ENCODE measurements around the gene OR51D1. TPM values are rescaled to one million over a fixed set of nuclear protein-coding genes. Genes with fewer than 3 reads are reported as not detected.

Gene OR51D1
- not detected for polyA plus RNA-seq (ENCODE audit: insufficient read length in 3 of 3)

- peak; percentile 52 to 71 (median 64) for DNase-seq (ENCODE audit: low read depth in 3 of 3, low spot score in 2 of 3)
Measured at GRCh38 chr11:4636962-4637661, at the start of gene OR51D1. TSS of gene OR51D1 (plus strand) at chr11:4637477. CDS start at chr11:4639791, 2,314 bp downstream.

GRCh38 chr11:4589017-4589416 is 48.3 kb upstream of the OR51D1 start:
- DNase-seq (ENCODE audit: low read depth in 3 of 3, low spot score in 2 of 3): no peak

- no peak for DNase-seq (ENCODE audit: low read depth in 3 of 3, low spot score in 2 of 3)
Measured at GRCh38 chr11:4593739-4594138, 43.5 kb upstream of the OR51D1 start, which contains the start of gene OR52I1. TSS of gene OR52I1 (plus strand) at chr11:4594039. CDS start at chr11:4594039, 0 bp downstream.

GRCh38 chr11:4605057-4605456 is 32.2 kb upstream of the OR51D1 start:
- DNase-seq (ENCODE audit: low read depth in 3 of 3, low spot score in 2 of 3): no peak

GRCh38 chr11:4606231-4607015 is 30.9 kb upstream of the OR51D1 start:
- no peak for DNase-seq (ENCODE audit: low read depth in 3 of 3, low spot score in 2 of 3)

GRCh38 chr11:4607096-4607495 is 30.2 kb upstream of the OR51D1 start:
- peak in 1 of 3 donors; percentile 10 for DNase-seq (ENCODE audit: low read depth in 3 of 3, low spot score in 2 of 3)

GRCh38 chr11:4607781-4608666 is 29.3 kb upstream of the OR51D1 start, which contains the start of gene TRIM68:
TSS of gene TRIM68 (minus strand) at chr11:4608231. CDS start at chr11:4605504, 2,727 bp downstream.
- peak; percentile 80 to 90 (median 83) for DNase-seq (ENCODE audit: low read depth in 3 of 3, low spot score in 2 of 3)

- no peak for DNase-seq (ENCODE audit: low read depth in 3 of 3, low spot score in 2 of 3)
Measured at GRCh38 chr11:4610258-4610935, 26.9 kb upstream of the OR51D1 start.

- no peak for DNase-seq (ENCODE audit: low read depth in 3 of 3, low spot score in 2 of 3)
Measured at GRCh38 chr11:4611986-4612385, 25.3 kb upstream of the OR51D1 start.

- DNase-seq (ENCODE audit: low read depth in 3 of 3, low spot score in 2 of 3): no peak
Measured at GRCh38 chr11:4615856-4616444, 21.3 kb upstream of the OR51D1 start.

- DNase-seq (ENCODE audit: low read depth in 3 of 3, low spot score in 2 of 3): no peak
Measured at GRCh38 chr11:4619514-4619913, 17.8 kb upstream of the OR51D1 start.

- peak in 2 of 3 donors; percentile 63 for DNase-seq (ENCODE audit: low read depth in 3 of 3, low spot score in 2 of 3)
Measured at GRCh38 chr11:4626207-4627099, 10.8 kb upstream of the OR51D1 start.

- DNase-seq (ENCODE audit: low read depth in 3 of 3, low spot score in 2 of 3): no peak
Measured at GRCh38 chr11:4636136-4636535, 1.1 kb upstream of the OR51D1 start.

GRCh38 chr11:4637662-4638047 is 378 bp downstream of the OR51D1 start:
- DNase-seq (ENCODE audit: low read depth in 3 of 3, low spot score in 2 of 3): no peak

GRCh38 chr11:4639931-4640330 is 2.7 kb downstream of the OR51D1 start:
- DNase-seq (ENCODE audit: low read depth in 3 of 3, low spot score in 2 of 3): no peak

GRCh38 chr11:4641501-4641900 is 4.2 kb downstream of the OR51D1 start:
- DNase-seq (ENCODE audit: low read depth in 3 of 3, low spot score in 2 of 3): no peak

GRCh38 chr11:4642043-4642442 is 4.8 kb downstream of the OR51D1 start:
- no peak for DNase-seq (ENCODE audit: low read depth in 3 of 3, low spot score in 2 of 3)

- no peak for DNase-seq (ENCODE audit: low read depth in 3 of 3, low spot score in 2 of 3)
Measured at GRCh38 chr11:4643076-4643475, 5.8 kb downstream of the OR51D1 start.

GRCh38 chr11:4643682-4644081 is 6.4 kb downstream of the OR51D1 start, which contains the start of gene OR51E1:
TSS of gene OR51E1 (plus strand) at chr11:4643982. CDS start at chr11:4652527, 8,545 bp downstream.
- DNase-seq (ENCODE audit: low read depth in 3 of 3, low spot score in 2 of 3): no peak
